ENCODE data around the gene BCAS1. TPM values are rescaled to one million over a fixed set of nuclear protein-coding genes. Genes with fewer than 3 reads are reported as not detected.

The BCAS1 gene
- polyA plus RNA-seq, 1 of the 3 experiments (the other 2 are of a cell fraction) = not detected

- no peak overlapping the region for H3K27ac ChIP-seq (ENCODE audit: low read depth in 2 of 2, low read length in 1 of 2)
- H3K9me2 ChIP-seq = no peaks in the 10 kb centered on the region
- no peak for TF ChIP-seq YY1 (IDR thresholded peaks at IDR 0.05; ENCODE audit: low read depth)
- no peak for TF ChIP-seq TAF1 (IDR thresholded peaks at IDR 0.05; ENCODE audit: borderline replicate concordance, low read depth, low read length)
- TF ChIP-seq IRF3 (IDR thresholded peaks at IDR 0.05; ENCODE audit: low read depth, low read length) = no peak
- no peak for TF ChIP-seq RXRA (IDR thresholded peaks at IDR 0.05; ENCODE audit: borderline replicate concordance, low read depth)
- TF ChIP-seq MEF2A (IDR thresholded peaks at IDR 0.05; ENCODE audit: borderline replicate concordance, low read depth) = no peak
- TF ChIP-seq FOXM1 (IDR thresholded peaks at IDR 0.05; ENCODE audit: low read depth) = no peak
- TF ChIP-seq, protein P1, sequence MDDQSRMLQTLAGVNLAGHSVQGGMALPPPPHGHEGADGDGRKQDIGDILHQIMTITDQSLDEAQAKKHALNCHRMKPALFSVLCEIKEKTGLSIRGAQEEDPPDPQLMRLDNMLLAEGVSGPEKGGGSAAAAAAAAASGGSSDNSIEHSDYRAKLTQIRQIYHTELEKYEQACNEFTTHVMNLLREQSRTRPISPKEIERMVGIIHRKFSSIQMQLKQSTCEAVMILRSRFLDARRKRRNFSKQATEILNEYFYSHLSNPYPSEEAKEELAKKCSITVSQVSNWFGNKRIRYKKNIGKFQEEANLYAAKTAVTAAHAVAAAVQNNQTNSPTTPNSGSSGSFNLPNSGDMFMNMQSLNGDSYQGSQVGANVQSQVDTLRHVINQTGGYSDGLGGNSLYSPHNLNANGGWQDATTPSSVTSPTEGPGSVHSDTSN (IDR thresholded peaks at IDR 0.05) = no peak
- no peak for TF ChIP-seq POLR2AphosphoS5 (IDR thresholded peaks at IDR 0.05; ENCODE audit: low read depth, low read length)
- no peaks in the 10 kb centered on the region for H3K79me2 ChIP-seq (ENCODE audit: insufficient read depth)
- no peak overlapping the region for H3K4me3 ChIP-seq (ENCODE audit: low read depth in 2 of 2, low read length in 1 of 2)
- H3K4me1 ChIP-seq (ENCODE audit: control insufficient read depth in 1 of 2, insufficient read depth in 2 of 2, low read depth in 1 of 2, low read length in 1 of 2) = peaks cover 0 to 11% of the 10 kb centered on the region in 2 experiments; a peak in 3 of 4 replicates
- H2AFZ ChIP-seq (ENCODE audit: low read depth) = no peak overlapping the region
- no peaks in the 10 kb centered on the region for H3F3A ChIP-seq (replicated peaks; ENCODE audit: insufficient read depth)
- no peaks in the 10 kb centered on the region for H4K20me1 ChIP-seq (ENCODE audit: insufficient read depth)
- CTCF ChIA-PET = no interaction called here
- DNase-seq = no peak
- no peak overlapping the region for H3K9ac ChIP-seq
- no peaks in the 10 kb centered on the region for H3K36me3 ChIP-seq (replicated peaks in 1 of 2; ENCODE audit: control insufficient read depth in 1 of 2, insufficient read depth in 2 of 2, low read length in 1 of 2)
- no peak overlapping the region for H3K4me2 ChIP-seq
- WGBS (ENCODE audit: low lambda C conversion rate) = 48% methylated on average over 4 of the region's 4 CpGs
- POLR2A ChIA-PET = no interaction called here
- H3K27me3 ChIP-seq (ENCODE audit: insufficient read depth) = no peaks in the 10 kb centered on the region; the same call in 1 of the 2 replicates
- H3K9me3 ChIP-seq = no peaks in the 10 kb centered on the region
Measured at GRCh38 chr20:54019127-54019526, 51.3 kb downstream of the BCAS1 start.

DNA sequence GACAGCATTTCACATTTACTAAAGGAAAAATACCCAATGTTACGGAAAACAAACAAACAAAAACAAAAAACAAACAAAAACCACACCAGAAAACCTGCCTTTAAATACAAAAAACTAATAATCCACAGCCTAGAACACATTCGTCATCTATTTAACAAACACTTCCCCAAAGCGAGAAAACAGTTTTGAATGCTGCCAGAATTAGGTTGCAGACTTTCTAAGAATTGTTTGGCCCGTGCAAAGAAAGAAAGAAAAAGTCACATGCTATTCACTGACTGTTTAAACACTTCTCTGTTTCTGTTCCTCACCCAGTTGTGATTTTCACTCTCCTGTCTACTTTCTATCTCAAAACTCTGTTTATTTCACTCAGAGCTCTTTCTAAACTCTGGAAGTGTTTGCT, 52.5 kb downstream of the BCAS1 start:
- H3K4me2 ChIP-seq = no peak overlapping the region

GRCh38 chr20:54015496-54015895, 54.9 kb downstream of the BCAS1 start:
- Histone ChIP-seq H2AFZ (ENCODE audit: low read depth) (no peak overlapping the region), H3K4me2 (no peak overlapping the region), H3K9me2 (no peaks in the 10 kb centered on the region), H3K9ac (no peak overlapping the region), H3K4me3 (ENCODE audit: low read depth in 2 of 2, low read length in 1 of 2) (no peak overlapping the region), H3K4me1 (ENCODE audit: control insufficient read depth in 1 of 2, insufficient read depth in 2 of 2, low read depth in 1 of 2, low read length in 1 of 2) (peaks cover 0 to 16% of the 10 kb centered on the region in 2 experiments; a peak in 3 of 4 replicates), H3K79me2 (ENCODE audit: insufficient read depth) (no peaks in the 10 kb centered on the region), H3K9me3 (no peaks in the 10 kb centered on the region), H4K20me1 (ENCODE audit: insufficient read depth) (no peaks in the 10 kb centered on the region), H3K27ac (ENCODE audit: low read depth in 2 of 2, low read length in 1 of 2) (peak overlapping the region in 1 of 2 experiments; percentile 93; a peak in 2 of 4 replicates), H3K36me3 (replicated peaks in 1 of 2; ENCODE audit: control insufficient read depth in 1 of 2, insufficient read depth in 2 of 2, low read length in 1 of 2) (no peaks in the 10 kb centered on the region), H3K27me3 (ENCODE audit: insufficient read depth) (no peaks in the 10 kb centered on the region; the same call in 1 of the 2 replicates), H3F3A (replicated peaks; ENCODE audit: insufficient read depth) (no peaks in the 10 kb centered on the region)
- ChIA-PET POLR2A (no interaction called here), CTCF (interaction anchor here (1.0 to 1.2 kb wide), 3 partner anchors 11 to 47 kb away, joined by 3 to 5 read pairs (median 3); no protein-coding TSS in a partner anchor)
- DNase-seq = peak; percentile 24
- 11% methylated on average over 1 of the region's 1 CpG for WGBS (ENCODE audit: low lambda C conversion rate)
- no peak for TF ChIP-seq NRF1 (IDR thresholded peaks at IDR 0.05; ENCODE audit: low read depth, low read length)
- no peak for TF ChIP-seq POLR2AphosphoS5 (IDR thresholded peaks at IDR 0.05; ENCODE audit: low read depth, low read length)
- TF ChIP-seq MXI1 (IDR thresholded peaks at IDR 0.05; ENCODE audit: low read depth, low read length) = no peak
- peak; percentile 14 for TF ChIP-seq CHD2 (IDR thresholded peaks at IDR 0.05; ENCODE audit: low read length, partially characterized antibody)
- TF ChIP-seq MAX (IDR thresholded peaks at IDR 0.05; ENCODE audit: low read depth) = no peak
- TF ChIP-seq RCOR1 (IDR thresholded peaks at IDR 0.05; ENCODE audit: low read length) = 0 out of 2 replicates have a peak, but pooled peaks have one; percentile 11
- TF ChIP-seq EP300 (IDR thresholded peaks at IDR 0.05; ENCODE audit: borderline replicate concordance in 1 of 2, low read depth in 1 of 2, low read length in 1 of 2) = 0 out of 4 replicates have a peak, but pooled peaks of 1 of the 2 experiments have one; percentile 10
- no peak for TF ChIP-seq SIN3A (IDR thresholded peaks at IDR 0.05; ENCODE audit: borderline replicate concordance, low read depth, low read length)
- TF ChIP-seq, protein P1 (IDR thresholded peaks at IDR 0.05) = no peak
- TF ChIP-seq GATA2 (CRISPR knock-in tag; IDR thresholded peaks at IDR 0.05) = 0 out of 2 replicates have a peak, but pooled peaks have one; percentile 1

More for the DNA sequence above, 52.5 kb downstream of the BCAS1 start:
- H4K20me1 ChIP-seq (ENCODE audit: insufficient read depth) = no peaks in the 10 kb centered on the region
- ChIA-PET CTCF (no interaction called here), POLR2A (no interaction called here)
- no peaks in the 10 kb centered on the region for H3K36me3 ChIP-seq (replicated peaks in 1 of 2; ENCODE audit: control insufficient read depth in 1 of 2, insufficient read depth in 2 of 2, low read length in 1 of 2)
- no peak overlapping the region for H3K9ac ChIP-seq
- H3K9me3 ChIP-seq = no peaks in the 10 kb centered on the region
- H3F3A ChIP-seq (replicated peaks; ENCODE audit: insufficient read depth) = no peaks in the 10 kb centered on the region
- TF ChIP-seq TCF12 (IDR thresholded peaks at IDR 0.05) (no peak), SIN3A (IDR thresholded peaks at IDR 0.05; ENCODE audit: borderline replicate concordance, low read depth, low read length) (no peak), FOXJ3 (CRISPR knock-in tag; IDR thresholded peaks at IDR 0.05) (no peak), YY1 (IDR thresholded peaks at IDR 0.05; ENCODE audit: low read depth) (no peak), GATA2 (CRISPR knock-in tag; IDR thresholded peaks at IDR 0.05) (no peak)
- no peak for DNase-seq
- H3K79me2 ChIP-seq (ENCODE audit: insufficient read depth) = no peaks in the 10 kb centered on the region
- 50% methylated on average over 4 of the region's 4 CpGs for WGBS (ENCODE audit: low lambda C conversion rate)
- H3K27me3 ChIP-seq (ENCODE audit: insufficient read depth) = no peaks in the 10 kb centered on the region; the same call in 1 of the 2 replicates
- H3K4me1 ChIP-seq (ENCODE audit: control insufficient read depth in 1 of 2, insufficient read depth in 2 of 2, low read depth in 1 of 2, low read length in 1 of 2) = peaks cover 0 to 16% of the 10 kb centered on the region in 2 experiments; a peak in 3 of 4 replicates
- H3K9me2 ChIP-seq = no peaks in the 10 kb centered on the region
- H3K4me3 ChIP-seq (ENCODE audit: low read depth in 2 of 2, low read length in 1 of 2) = no peak overlapping the region
- H2AFZ ChIP-seq (ENCODE audit: low read depth) = no peak overlapping the region
- no peak overlapping the region for H3K27ac ChIP-seq (ENCODE audit: low read depth in 2 of 2, low read length in 1 of 2)

All from SK-N-SH (cell line).